ENCODE measurements around the gene NEIL3. TPM values are rescaled to one million over a fixed set of nuclear protein-coding genes. Genes with fewer than 3 reads are reported as not detected.

The NEIL3 gene
- total RNA-seq, 1 experiment from 2014 or later: 18.1 TPM

DNA sequence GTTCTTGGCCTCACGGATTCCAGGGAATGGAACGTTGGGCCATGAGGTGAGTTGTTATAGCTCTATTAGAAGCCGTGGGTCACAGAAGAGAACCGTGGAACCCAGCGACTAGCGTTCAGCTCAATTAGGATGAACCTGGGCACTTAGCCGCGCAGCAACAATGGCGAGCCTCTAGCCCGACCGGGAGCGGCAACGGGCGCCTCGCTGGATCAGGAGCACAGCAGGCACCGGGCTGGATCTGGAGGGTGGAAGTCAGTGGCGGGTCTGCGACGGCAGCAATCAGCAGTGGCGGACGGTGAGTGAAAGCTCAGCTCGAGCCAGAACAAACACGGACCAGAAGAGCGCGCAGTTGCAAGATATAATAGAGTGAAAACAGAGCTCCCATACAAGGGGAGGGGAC, 98.3 kb downstream of the NEIL3 start:
- TF ChIP-seq FOSL1 (IDR thresholded peaks at IDR 0.05; ENCODE audit: low read depth): no peak
- TF ChIP-seq, protein P1, sequence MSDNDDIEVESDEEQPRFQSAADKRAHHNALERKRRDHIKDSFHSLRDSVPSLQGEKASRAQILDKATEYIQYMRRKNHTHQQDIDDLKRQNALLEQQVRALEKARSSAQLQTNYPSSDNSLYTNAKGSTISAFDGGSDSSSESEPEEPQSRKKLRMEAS (IDR thresholded peaks at IDR 0.05): no peak
- TF ChIP-seq SRF (IDR thresholded peaks at IDR 0.05; ENCODE audit: low read depth): no peak
- TF ChIP-seq ZNF274 (IDR thresholded peaks at IDR 0.05; ENCODE audit: low read depth, low read length): no peak
- TF ChIP-seq CBX3 (IDR thresholded peaks at IDR 0.05; ENCODE audit: low read depth): no peak
- no peak for TF ChIP-seq ELF1 (IDR thresholded peaks at IDR 0.05; ENCODE audit: borderline replicate concordance, low read depth)
- TF ChIP-seq POLR2A (IDR thresholded peaks at IDR 0.05; ENCODE audit: borderline replicate concordance, extremely low read depth, insufficient read depth, insufficient read length): no peak
- TF ChIP-seq JUND (IDR thresholded peaks at IDR 0.05): no peak
- no peak for TF ChIP-seq EZH2phosphoT487 (IDR thresholded peaks at IDR 0.05; ENCODE audit: borderline replicate concordance)
- no peak for TF ChIP-seq YY1 (IDR thresholded peaks at IDR 0.05; ENCODE audit: extremely low read depth, insufficient replicate concordance, low read depth, low read length)
- TF ChIP-seq, protein P2, sequence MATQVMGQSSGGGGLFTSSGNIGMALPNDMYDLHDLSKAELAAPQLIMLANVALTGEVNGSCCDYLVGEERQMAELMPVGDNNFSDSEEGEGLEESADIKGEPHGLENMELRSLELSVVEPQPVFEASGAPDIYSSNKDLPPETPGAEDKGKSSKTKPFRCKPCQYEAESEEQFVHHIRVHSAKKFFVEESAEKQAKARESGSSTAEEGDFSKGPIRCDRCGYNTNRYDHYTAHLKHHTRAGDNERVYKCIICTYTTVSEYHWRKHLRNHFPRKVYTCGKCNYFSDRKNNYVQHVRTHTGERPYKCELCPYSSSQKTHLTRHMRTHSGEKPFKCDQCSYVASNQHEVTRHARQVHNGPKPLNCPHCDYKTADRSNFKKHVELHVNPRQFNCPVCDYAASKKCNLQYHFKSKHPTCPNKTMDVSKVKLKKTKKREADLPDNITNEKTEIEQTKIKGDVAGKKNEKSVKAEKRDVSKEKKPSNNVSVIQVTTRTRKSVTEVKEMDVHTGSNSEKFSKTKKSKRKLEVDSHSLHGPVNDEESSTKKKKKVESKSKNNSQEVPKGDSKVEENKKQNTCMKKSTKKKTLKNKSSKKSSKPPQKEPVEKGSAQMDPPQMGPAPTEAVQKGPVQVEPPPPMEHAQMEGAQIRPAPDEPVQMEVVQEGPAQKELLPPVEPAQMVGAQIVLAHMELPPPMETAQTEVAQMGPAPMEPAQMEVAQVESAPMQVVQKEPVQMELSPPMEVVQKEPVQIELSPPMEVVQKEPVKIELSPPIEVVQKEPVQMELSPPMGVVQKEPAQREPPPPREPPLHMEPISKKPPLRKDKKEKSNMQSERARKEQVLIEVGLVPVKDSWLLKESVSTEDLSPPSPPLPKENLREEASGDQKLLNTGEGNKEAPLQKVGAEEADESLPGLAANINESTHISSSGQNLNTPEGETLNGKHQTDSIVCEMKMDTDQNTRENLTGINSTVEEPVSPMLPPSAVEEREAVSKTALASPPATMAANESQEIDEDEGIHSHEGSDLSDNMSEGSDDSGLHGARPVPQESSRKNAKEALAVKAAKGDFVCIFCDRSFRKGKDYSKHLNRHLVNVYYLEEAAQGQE (IDR thresholded peaks at IDR 0.05; ENCODE audit: low read depth): no peak
- no peak for TF ChIP-seq TCF7L2 (IDR thresholded peaks at IDR 0.05; ENCODE audit: borderline replicate concordance, extremely low read depth, insufficient read depth, insufficient read length)
- TF ChIP-seq ZFX (IDR thresholded peaks at IDR 0.05): no peak
- TF ChIP-seq, protein P3, sequence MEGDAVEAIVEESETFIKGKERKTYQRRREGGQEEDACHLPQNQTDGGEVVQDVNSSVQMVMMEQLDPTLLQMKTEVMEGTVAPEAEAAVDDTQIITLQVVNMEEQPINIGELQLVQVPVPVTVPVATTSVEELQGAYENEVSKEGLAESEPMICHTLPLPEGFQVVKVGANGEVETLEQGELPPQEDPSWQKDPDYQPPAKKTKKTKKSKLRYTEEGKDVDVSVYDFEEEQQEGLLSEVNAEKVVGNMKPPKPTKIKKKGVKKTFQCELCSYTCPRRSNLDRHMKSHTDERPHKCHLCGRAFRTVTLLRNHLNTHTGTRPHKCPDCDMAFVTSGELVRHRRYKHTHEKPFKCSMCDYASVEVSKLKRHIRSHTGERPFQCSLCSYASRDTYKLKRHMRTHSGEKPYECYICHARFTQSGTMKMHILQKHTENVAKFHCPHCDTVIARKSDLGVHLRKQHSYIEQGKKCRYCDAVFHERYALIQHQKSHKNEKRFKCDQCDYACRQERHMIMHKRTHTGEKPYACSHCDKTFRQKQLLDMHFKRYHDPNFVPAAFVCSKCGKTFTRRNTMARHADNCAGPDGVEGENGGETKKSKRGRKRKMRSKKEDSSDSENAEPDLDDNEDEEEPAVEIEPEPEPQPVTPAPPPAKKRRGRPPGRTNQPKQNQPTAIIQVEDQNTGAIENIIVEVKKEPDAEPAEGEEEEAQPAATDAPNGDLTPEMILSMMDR (IDR thresholded peaks at IDR 0.05 in 2 of 3, conservative IDR thresholded peaks at IDR 0.05 in 1 of 3; ENCODE audit: borderline replicate concordance in 1 of 3, insufficient read depth in 1 of 3, low read depth in 2 of 3, low read length in 2 of 3): no peak
- TF ChIP-seq, protein P4, sequence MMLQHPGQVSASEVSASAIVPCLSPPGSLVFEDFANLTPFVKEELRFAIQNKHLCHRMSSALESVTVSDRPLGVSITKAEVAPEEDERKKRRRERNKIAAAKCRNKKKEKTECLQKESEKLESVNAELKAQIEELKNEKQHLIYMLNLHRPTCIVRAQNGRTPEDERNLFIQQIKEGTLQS (IDR thresholded peaks at IDR 0.05): no peak
- TF ChIP-seq, protein P5, sequence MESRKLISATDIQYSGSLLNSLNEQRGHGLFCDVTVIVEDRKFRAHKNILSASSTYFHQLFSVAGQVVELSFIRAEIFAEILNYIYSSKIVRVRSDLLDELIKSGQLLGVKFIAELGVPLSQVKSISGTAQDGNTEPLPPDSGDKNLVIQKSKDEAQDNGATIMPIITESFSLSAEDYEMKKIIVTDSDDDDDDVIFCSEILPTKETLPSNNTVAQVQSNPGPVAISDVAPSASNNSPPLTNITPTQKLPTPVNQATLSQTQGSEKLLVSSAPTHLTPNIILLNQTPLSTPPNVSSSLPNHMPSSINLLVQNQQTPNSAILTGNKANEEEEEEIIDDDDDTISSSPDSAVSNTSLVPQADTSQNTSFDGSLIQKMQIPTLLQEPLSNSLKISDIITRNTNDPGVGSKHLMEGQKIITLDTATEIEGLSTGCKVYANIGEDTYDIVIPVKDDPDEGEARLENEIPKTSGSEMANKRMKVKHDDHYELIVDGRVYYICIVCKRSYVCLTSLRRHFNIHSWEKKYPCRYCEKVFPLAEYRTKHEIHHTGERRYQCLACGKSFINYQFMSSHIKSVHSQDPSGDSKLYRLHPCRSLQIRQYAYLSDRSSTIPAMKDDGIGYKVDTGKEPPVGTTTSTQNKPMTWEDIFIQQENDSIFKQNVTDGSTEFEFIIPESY (IDR thresholded peaks at IDR 0.05; ENCODE audit: extremely low read depth, insufficient replicate concordance, low read length): no peak
- TF ChIP-seq RAD21 (IDR thresholded peaks at IDR 0.05; ENCODE audit: low read depth): no peak
- TF ChIP-seq EGR1 (IDR thresholded peaks at IDR 0.05; ENCODE audit: low read depth): no peak
- no peak for TF ChIP-seq POLR2AphosphoS5 (IDR thresholded peaks at IDR 0.05; ENCODE audit: low read depth, low read length)
- Histone ChIP-seq H3K27me3 (ENCODE audit: insufficient read depth, low read length) (no peaks in the 10 kb centered on the region), H3K4me1 (ENCODE audit: control insufficient read depth in 1 of 2, insufficient read depth in 2 of 2, low read length in 2 of 2) (no peaks in the 10 kb centered on the region), H3K4me2 (ENCODE audit: low read length) (no peak overlapping the region), H3K9me2 (ENCODE audit: insufficient read depth) (no peaks in the 10 kb centered on the region), H4K20me1 (ENCODE audit: insufficient read depth) (no peaks in the 10 kb centered on the region), H3K9me3 (ENCODE audit: control insufficient read depth in 1 of 2, insufficient read depth in 1 of 2, low read depth in 1 of 2, low read length in 2 of 2) (no peaks in the 10 kb centered on the region), H3K36me3 (ENCODE audit: control insufficient read depth in 1 of 2, insufficient read depth in 2 of 2, low read length in 2 of 2) (no peaks in the 10 kb centered on the region), H3K79me2 (ENCODE audit: insufficient read depth, low read length) (no peaks in the 10 kb centered on the region), H3K4me3 (replicated peaks in 1 of 2; ENCODE audit: low read depth in 1 of 2, low read length in 2 of 2) (no peak overlapping the region), H2AFZ (ENCODE audit: low read depth, low read length, poor library complexity, severe bottlenecking) (no peak overlapping the region), H3K9ac (ENCODE audit: low read length) (no peak overlapping the region), H3K27ac (ENCODE audit: low read depth, low read length) (no peak overlapping the region)
- no TSS peak for BruUV-seq (replicated peaks)
- POLR2A ChIA-PET: no interaction called here
- no peak for ATAC-seq
- RAD21 ChIA-PET (ENCODE audit: low non-redundant PET in 1 of 2, low total read pairs in 2 of 2, uncharacterized antibody in 2 of 2, unreplicated experiment in 2 of 2): no interaction called here
- CTCF ChIA-PET: no interaction called here
- no peak for DNase-seq (ENCODE audit: low read depth, low spot score)
- intact Hi-C loops (cut with micrococcal nuclease): no loop called here

Data from HCT116 (cell line).